Left colon (tissue), 2 donors: ENCODE measurements around the gene CCNE1. TPM values are rescaled to one million over a fixed set of nuclear protein-coding genes. Genes with fewer than 3 reads are reported as not detected.
"Not testable (repeated sequence)": the region's sequence is repeated elsewhere in the genome, so short reads cannot be mapped to it uniquely, and the experiment has no call there.

Experiments used
- ATAC-seq: fragments of 200-7000 bp; cut with Tn5 transposase; one replicate; pipeline ENCODE4 v1.9.1; 2020; ENCODE audit warnings: mild to moderate bottlenecking, moderate library complexity
- DNase-seq, 2 donors: peaks; one replicate each; pipeline ENCODE4 v3.0.0-alpha.2; 2020
- intact Hi-C, 2 donors: fragments of 100-400 bp; cut with DNase I in 1 of 2; cut with micrococcal nuclease in 1 of 2; formaldehyde crosslinking; loops; one replicate each; pipeline versions ENCODE4 v1.11.2 to v1.14.0; 2022; cut with DNase I, micrococcal nuclease
- total RNA-seq, 2 donors: library from RNA; stranded (reverse); fragmentation: NEBNext Ultra II Directional; extraction: Animal tissue kit (Norgen Biotek cat#: 25700); gene quantifications; one replicate each; pipeline ENCODE4 v1.2.1, GENCODE V29; 2021
- donor health status: DM: no; HTN: no; CAD: no.
- donor health status: DM: yes; HTN: yes; CAD: no.

CCNE1 gene
- total RNA-seq, 2 donors from 2014 or later, result 4.0 to 4.5 TPM

DNA sequence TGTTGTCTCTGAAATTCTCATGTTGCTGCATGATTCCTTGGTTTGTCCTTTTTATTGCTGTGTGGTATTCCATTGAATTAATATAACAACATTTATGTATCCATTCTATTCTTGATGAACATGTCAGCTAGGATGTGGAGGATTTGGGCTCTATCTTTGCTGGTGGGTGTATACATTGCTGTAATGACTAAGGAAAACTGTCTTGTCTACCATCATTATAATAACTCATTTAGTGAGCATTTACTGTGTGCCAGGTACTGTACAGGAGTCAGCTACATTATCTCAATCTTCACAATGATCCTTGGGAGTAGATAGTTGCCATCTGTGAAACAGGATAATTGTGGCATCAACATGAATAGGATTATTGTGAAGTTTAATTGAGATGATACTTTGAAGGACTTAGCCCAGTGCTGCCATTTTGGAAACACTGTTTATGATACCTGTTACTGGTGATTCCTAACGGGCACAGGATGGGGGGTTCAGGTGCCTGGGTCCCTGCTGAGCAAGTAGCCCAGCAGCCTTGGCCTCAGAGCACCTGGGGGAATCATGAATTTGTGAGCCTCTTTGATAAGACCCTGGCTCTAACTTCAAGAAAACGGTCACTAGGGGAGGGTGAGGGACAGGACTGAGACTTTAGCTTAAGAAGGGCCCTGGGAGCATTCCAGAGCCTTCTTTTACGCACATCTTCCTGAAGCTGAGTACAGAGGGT is 1.8 kb upstream of the CCNE1 start:
- ATAC-seq, result no peak
- no peak for DNase-seq
- intact Hi-C loops, result no loop called here

DNA sequence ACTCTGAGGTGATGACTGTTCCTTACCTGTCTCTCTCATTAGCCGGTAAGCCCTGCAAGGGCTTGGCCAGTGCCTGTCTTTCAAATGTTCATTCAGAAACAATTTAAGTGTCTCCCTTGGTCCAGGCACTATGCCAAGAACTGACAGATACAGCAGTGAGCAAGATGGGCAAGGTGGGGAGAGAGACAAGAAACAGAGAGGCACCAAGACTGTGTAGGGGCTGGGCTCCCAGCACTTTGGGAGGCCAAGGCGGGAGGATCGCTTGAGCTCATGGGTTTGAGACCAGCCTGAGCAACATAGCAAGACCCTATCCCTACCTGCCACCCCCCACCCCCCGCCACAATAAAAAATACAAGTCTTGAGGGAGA is 1.3 kb upstream of the CCNE1 start:
- DNase-seq (peak in 1 of 2 donors; percentile 30), ATAC-seq (no peak)
- intact Hi-C loops, result no loop called here

DNA sequence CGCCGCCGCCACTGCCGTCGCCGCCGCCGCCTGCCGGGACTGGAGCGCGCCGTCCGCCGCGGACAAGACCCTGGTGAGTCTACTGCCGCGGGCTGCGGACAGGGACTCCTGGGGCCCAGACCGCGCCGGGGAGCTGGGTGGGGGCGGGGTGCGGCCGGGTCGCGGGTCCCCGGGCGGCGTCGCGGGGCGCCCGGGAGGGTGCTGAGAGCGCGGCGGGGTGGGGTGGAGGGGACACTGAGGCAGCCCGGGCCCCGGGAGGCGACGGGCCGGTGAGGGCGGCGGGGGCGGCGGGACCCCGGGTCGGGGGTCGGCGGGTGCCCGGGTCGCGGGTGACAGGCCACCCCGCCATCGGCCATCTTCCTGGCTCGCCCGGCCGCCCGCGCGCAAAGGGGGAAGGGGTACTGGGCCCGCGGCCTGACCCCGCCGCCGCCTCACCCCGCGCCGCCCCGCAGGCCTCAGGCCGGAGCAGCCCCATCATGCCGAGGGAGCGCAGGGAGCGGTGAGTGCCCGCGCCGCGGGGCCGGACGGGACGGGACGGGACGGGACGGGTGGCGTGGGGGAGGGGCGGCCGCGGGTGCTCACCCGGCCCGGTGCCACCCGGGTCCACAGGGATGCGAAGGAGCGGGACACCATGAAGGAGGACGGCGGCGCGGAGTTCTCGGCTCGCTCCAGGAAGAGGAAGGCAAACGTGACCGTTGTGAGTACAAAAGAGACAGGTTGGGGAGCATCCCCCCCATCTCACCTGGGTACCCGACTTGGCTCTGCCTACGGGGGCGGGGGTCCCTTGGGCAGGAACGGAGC is 489 bp downstream of the CCNE1 start:
- DNase-seq (peak; percentile 30 to 46), ATAC-seq (no peak)
- intact Hi-C loops, result no loop called here

DNA sequence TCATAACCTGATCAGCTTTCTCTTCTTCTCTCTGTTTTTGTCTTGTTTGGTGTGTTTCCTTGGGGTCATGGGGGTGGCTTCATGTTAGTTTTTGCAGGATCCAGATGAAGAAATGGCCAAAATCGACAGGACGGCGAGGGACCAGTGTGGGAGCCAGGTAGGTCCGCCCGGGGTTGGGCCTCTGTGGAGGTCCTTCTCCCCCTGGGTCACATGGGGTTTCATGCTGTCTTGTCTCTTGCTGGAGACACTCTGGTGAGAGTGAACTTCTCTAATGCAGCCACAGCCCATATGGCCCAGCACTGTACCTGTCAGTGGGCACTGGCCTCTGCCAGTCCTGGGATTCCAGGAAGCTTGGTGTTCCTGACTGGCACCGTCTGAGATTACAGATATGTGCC is 1.1 kb downstream of the CCNE1 start:
- intact Hi-C loops, result no loop called here
- no peak for DNase-seq
- no peak for ATAC-seq

GRCh38 chr19:29813642-29814041 is 1.9 kb downstream of the CCNE1 start:
- ATAC-seq (no peak), DNase-seq (no peak)
- intact Hi-C loops, result no loop called here

DNA sequence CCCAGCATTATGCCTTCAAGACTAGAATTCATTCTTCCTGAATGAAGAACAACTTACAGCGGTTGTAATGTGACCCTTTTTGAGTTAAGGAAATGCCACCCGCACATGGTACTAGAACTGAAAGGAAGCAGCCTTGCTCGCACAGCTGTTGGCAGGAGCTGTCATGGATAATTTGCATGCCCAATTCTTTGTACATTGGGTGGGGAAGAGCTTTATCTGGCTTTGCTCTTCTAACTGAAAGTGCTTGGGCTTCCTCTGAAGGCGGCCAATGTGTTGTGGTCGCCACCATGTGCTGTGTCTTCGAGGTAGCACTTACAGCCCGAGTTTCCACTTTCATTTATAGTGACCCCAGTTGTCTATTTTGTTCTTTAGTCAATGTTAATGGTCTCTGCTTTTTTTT is 3.4 kb downstream of the CCNE1 start:
- no peak for ATAC-seq
- DNase-seq, result no peak
- intact Hi-C loops, result no loop called here

- intact Hi-C loops, result no loop called here
- no peak for ATAC-seq
- DNase-seq, result no peak
Observed at GRCh38 chr19:29817316-29817715, 5.5 kb downstream of the CCNE1 start.

- intact Hi-C loops, result no loop called here
- ATAC-seq, result no peak
- DNase-seq, result no peak
Observed at GRCh38 chr19:29819300-29819699, 7.5 kb downstream of the CCNE1 start.

DNA sequence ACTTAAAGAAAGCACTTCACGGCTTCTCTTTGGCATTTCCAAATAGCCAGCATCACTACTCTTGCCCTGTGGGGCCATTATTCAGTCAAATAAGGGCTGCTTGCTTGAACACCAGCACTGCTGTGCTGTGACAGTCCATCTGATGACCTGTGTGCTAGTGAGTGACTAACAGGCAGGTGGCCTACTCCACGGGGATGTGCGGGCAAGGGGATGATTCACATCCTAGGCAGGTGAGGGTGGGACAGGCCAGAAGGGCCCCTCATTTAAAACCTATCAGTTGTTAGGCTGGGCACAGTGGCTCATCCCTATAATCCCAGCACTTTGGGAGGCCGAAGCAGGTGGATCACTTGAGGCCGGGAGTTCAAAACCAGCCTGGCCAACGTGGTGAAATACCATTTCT is 8.2 kb downstream of the CCNE1 start:
- DNase-seq (no peak), ATAC-seq (no peak)
- intact Hi-C loops, result no loop called here

GRCh38 chr19:29823581-29824330 is 12.0 kb downstream of the CCNE1 start:
- intact Hi-C loops, result no loop called here
- no peak for ATAC-seq

GRCh38 chr19:29825263-29825662 is 13.5 kb downstream of the CCNE1 start:
- ATAC-seq, intact Hi-C loops, DNase-seq: not testable (repeated sequence)

More at GRCh38 chr19:29823581-29824330, 12.0 kb downstream of the CCNE1 start:
- no peak for DNase-seq

DNA sequence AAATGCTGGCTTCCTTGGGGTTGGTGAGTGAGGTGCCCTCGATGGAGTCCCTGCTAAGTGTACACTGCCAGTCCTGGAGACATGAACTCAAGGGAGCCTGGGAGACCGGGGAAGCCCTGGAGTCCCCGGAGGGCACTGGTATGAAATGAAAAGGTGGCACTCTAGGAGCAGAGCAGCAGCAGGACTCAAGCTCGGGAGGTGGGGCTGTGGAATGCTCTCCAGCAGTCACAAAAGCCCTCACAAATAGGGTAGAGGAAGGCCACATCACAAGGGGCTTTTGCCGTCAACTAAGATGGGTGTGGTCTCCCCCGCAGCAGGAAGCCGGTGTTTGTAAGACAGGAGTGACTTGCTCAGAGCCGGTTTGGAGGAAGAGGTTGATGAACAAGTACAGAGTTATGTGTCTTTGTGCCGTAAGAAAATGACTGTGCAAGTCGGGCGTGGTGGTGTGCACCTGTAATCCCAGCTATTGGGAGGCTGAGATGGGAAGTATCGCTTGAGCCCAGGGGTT is 19.3 kb downstream of the CCNE1 start:
- intact Hi-C loops, result no loop called here
- ATAC-seq (no peak), DNase-seq (no peak)

GRCh38 chr19:29831686-29832085 is 19.9 kb downstream of the CCNE1 start:
- intact Hi-C loops, result no loop called here
- ATAC-seq, result no peak

DNA sequence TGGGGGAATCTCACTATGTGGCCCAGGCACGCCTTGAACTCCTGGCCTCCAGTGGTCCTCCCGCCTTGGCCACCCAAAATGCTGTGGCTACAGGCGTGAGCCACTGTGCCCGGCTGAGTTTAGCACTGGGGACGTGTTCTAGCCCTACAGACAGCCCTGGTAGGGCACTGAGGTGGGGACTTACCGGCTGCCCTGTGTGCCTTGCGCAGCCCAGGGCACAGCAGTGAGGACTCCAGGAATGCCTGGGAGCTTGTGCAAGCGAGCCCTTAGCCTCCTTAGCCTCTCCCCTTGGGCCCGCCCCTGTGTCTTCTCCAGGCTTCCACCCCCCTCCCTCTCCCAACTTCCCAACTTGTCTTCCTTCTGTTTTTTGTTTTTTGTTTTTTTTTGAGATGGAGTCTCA is 21.0 kb downstream of the CCNE1 start:
- intact Hi-C loops, result no loop called here
- no peak for DNase-seq
- ATAC-seq, result no peak

More at GRCh38 chr19:29831686-29832085, 19.9 kb downstream of the CCNE1 start:
- DNase-seq, result no peak

- intact Hi-C loops, result no loop called here
- ATAC-seq, result no peak
Observed at GRCh38 chr19:29833614-29834261, 21.9 kb downstream of the CCNE1 start.

DNA sequence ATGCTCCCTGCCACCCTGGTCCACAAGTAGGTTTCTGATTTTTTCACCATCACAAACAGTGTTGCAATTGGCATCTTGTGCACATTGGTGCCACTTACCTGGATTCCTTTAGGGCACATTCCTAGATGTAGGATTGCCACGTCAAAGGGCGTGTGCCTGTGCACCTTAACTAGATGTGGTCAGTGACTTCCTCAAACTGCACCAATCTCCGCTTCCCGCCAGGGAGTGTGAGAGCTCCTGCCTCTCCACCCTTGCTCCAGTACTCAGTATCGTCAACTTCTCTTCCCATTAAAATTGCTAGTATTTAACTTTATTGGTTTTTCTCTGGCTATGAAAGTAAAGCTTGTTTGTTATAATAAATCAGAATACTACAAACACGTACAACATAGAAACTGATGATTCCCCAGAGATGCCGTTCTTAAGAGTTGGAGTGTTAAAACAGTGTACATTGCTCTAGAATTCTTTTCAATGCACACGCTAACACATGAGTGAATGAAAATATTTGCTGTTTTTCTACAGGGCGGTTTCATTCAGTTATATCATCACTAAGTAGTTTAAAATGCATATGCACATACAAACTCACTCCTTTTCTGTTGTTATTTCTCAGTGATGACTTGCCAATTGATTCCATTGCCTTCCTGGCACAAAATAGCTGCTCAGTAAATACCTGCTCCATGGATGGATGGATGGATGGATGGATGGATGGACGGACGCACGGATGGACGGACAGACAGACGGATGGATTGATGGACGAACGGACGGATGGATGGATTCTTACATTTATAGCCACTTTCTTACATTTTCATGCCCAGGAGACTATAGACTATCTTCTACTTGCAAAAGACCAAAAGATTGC is 23.4 kb downstream of the CCNE1 start:
- intact Hi-C loops, result no loop called here
- DNase-seq, result peak; percentile 47 to 55
- peak; percentile 99 for ATAC-seq

More at GRCh38 chr19:29833614-29834261, 21.9 kb downstream of the CCNE1 start:
- DNase-seq, result no peak

GRCh38 chr19:29836409-29836825 is 24.6 kb downstream of the CCNE1 start:
- ATAC-seq (no peak), DNase-seq (no peak)
- intact Hi-C loops, result no loop called here

DNA sequence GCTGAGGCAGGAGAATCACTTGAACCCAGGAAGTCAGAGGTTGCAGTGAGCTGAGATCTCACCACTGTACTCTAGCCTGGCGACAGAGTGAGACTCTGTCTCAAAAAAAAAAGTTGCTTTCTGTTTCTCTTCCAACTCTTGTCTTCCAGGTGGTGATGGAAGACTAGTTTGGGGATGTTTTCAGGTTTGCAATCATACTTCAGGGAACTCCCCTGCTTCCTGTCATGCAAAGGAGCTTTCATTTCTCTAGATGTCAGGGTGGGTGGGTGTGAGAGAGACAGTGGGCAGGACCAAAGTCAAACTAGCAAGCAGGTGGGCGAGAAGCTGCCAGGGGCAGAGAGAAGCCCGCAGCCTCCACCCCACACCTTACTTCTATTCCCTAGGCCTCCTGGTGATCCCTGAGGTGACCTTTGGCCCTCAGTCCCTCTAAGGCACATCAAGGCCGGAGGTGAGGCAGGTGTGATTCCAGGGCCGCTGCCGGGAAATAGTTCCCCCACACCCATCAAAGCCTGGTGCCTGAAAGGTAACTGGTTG is 25.7 kb downstream of the CCNE1 start:
- ATAC-seq (no peak), DNase-seq (no peak)
- intact Hi-C loops, result no loop called here
